Parathyroid adenoma (tissue), 2 donors: Measurements from ENCODE around the gene SUCLA2.

Source experiments
- H2AFZ ChIP-seq: fragments of 300-600 bp; sonication (generic); one replicate; pipeline ENCODE4 v1.7.0; 2017; ENCODE audit warnings: antibody characterized with exemption, mild to moderate bottlenecking
- H3K27ac ChIP-seq: fragments of 300-600 bp; sonication (generic); one replicate; pipeline ENCODE4 v1.7.0; 2017
- H3K27me3 ChIP-seq: fragments of 300-600 bp; sonication (generic); one replicate; pipeline ENCODE4 v1.7.0; 2017; ENCODE audit warnings: low read length; ENCODE audit not compliant: control insufficient read depth, insufficient read depth
- H3K36me3 ChIP-seq: fragments of 300-600 bp; sonication (generic); one replicate; pipeline ENCODE4 v1.7.0; 2017; ENCODE audit warnings: low read length; ENCODE audit not compliant: control insufficient read depth, insufficient read depth
- H3K4me1 ChIP-seq: fragments of 300-600 bp; sonication (generic); one replicate; pipeline ENCODE4 v1.7.0; 2017; ENCODE audit warnings: control low read depth
- H3K4me2 ChIP-seq: fragments of 300-600 bp; sonication (generic); one replicate; pipeline ENCODE4 v1.7.0; 2017; ENCODE audit warnings: low read length
- H3K4me3 ChIP-seq: fragments of 300-600 bp; sonication (generic); one replicate; pipeline ENCODE4 v1.7.0; 2017; ENCODE audit warnings: low read depth, low read length
- H3K79me2 ChIP-seq: fragments of 300-600 bp; sonication (generic); one replicate; pipeline ENCODE4 v1.7.0; 2017; ENCODE audit warnings: control low read depth
- H3K9ac ChIP-seq: fragments of 300-600 bp; sonication (generic); one replicate; pipeline ENCODE4 v1.7.0; 2017; ENCODE audit warnings: mild to moderate bottlenecking
- H3K9me3 ChIP-seq: fragments of 300-600 bp; sonication (generic); one replicate; pipeline ENCODE4 v1.7.0; 2017; ENCODE audit warnings: low read length; ENCODE audit not compliant: control insufficient read depth
- CTCF ChIP-seq: fragments of 300-600 bp; sonication (generic); IDR thresholded peaks from one replicate; pipeline ENCODE4 v1.7.0; 2017; ENCODE audit warnings: antibody characterized with exemption, mild to moderate bottlenecking
- donor health status: primary hyperparathyroidism.

Gene SUCLA2

GRCh38 chr13:47964863-47965262, 36.2 kb downstream of the SUCLA2 start:
- no peaks in the 10 kb centered on the region for H3K79me2 ChIP-seq
- H3K27me3 ChIP-seq = no peaks in the 10 kb centered on the region
- no peak overlapping the region for H3K4me2 ChIP-seq
- H3K27ac ChIP-seq = no peak overlapping the region
- H3K36me3 ChIP-seq = no peaks in the 10 kb centered on the region
- no peak for TF ChIP-seq CTCF
- H3K4me3 ChIP-seq = no peak overlapping the region
- no peak overlapping the region for H3K9ac ChIP-seq
- no peaks in the 10 kb centered on the region for H3K4me1 ChIP-seq
- H2AFZ ChIP-seq = no peak overlapping the region
- no peaks in the 10 kb centered on the region for H3K9me3 ChIP-seq

GRCh38 chr13:47962237-47962636, 38.8 kb downstream of the SUCLA2 start:
- Histone ChIP-seq H3K4me1 (no peaks in the 10 kb centered on the region), H2AFZ (no peak overlapping the region), H3K9me3 (no peaks in the 10 kb centered on the region), H3K36me3 (no peaks in the 10 kb centered on the region), H3K4me2 (no peak overlapping the region), H3K4me3 (no peak overlapping the region), H3K79me2 (no peaks in the 10 kb centered on the region), H3K9ac (no peak overlapping the region), H3K27ac (no peak overlapping the region), H3K27me3 (no peaks in the 10 kb centered on the region)
- no peak for TF ChIP-seq CTCF

- Histone ChIP-seq H3K27me3 (no peaks in the 10 kb centered on the region), H3K27ac (no peak overlapping the region), H3K79me2 (no peaks in the 10 kb centered on the region), H3K4me2 (no peak overlapping the region), H3K9ac (no peak overlapping the region), H3K4me1 (no peaks in the 10 kb centered on the region), H3K36me3 (no peaks in the 10 kb centered on the region), H3K9me3 (no peaks in the 10 kb centered on the region), H2AFZ (no peak overlapping the region), H3K4me3 (no peak overlapping the region)
- no peak for TF ChIP-seq CTCF
Observed at GRCh38 chr13:47959468-47960247, 41.4 kb downstream of the SUCLA2 start.

- Histone ChIP-seq H3K9me3 (no peaks in the 10 kb centered on the region), H3K27ac (no peak overlapping the region), H3K27me3 (no peaks in the 10 kb centered on the region), H3K4me3 (no peak overlapping the region), H2AFZ (no peak overlapping the region), H3K4me2 (no peak overlapping the region), H3K9ac (no peak overlapping the region), H3K36me3 (no peaks in the 10 kb centered on the region), H3K79me2 (no peaks in the 10 kb centered on the region), H3K4me1 (no peaks in the 10 kb centered on the region)
- no peak for TF ChIP-seq CTCF
Observed at GRCh38 chr13:47957073-47957472, 44.0 kb downstream of the SUCLA2 start.

- Histone ChIP-seq H3K4me3 (no peak overlapping the region), H3K36me3 (no peaks in the 10 kb centered on the region), H3K79me2 (no peaks in the 10 kb centered on the region), H3K27me3 (no peaks in the 10 kb centered on the region), H3K27ac (no peak overlapping the region), H3K9me3 (no peaks in the 10 kb centered on the region), H3K4me1 (no peaks in the 10 kb centered on the region), H3K4me2 (no peak overlapping the region), H3K9ac (no peak overlapping the region), H2AFZ (no peak overlapping the region)
- TF ChIP-seq CTCF = no peak
Observed at GRCh38 chr13:47955836-47956235, 45.2 kb downstream of the SUCLA2 start.
